GM21447 (cell line): ENCODE results near the gene C16orf78.
"Not testable (repeated sequence)": the region's sequence is repeated elsewhere in the genome, so short reads cannot be mapped to it uniquely, and the experiment has no call there.

ENCODE experiments used
- ATAC-seq: cut with Tn5 transposase; IDR thresholded peaks from one replicate; pipeline ENCODE4 v1.9.1; 2021; ENCODE audit not compliant: unreplicated experiment

The C16orf78 gene

GRCh38 chr16:49349446-49350168, 24.0 kb upstream of the C16orf78 start:
- ATAC-seq = no peak

- no peak for ATAC-seq
Observed at GRCh38 chr16:49350265-49351095, 23.1 kb upstream of the C16orf78 start.

DNA sequence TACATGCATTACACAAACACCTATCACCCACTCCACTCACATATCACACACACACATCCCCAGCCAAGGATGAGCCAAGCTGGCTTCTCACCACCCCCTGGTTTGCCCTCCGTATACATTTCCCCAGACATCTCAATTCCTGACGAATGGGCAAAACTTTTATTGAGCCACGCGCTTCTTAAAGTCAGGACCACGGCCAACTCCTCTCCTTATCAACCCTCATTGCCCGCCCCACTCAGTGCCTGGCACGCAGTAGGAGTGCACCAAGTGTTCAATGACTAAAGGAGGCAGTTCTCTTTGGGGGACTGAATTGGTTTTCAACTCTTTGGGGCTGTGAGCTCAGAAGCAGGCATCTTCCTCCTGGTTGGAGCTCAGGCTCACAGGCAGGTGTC, 22.5 kb upstream of the C16orf78 start:
- no peak for ATAC-seq

DNA sequence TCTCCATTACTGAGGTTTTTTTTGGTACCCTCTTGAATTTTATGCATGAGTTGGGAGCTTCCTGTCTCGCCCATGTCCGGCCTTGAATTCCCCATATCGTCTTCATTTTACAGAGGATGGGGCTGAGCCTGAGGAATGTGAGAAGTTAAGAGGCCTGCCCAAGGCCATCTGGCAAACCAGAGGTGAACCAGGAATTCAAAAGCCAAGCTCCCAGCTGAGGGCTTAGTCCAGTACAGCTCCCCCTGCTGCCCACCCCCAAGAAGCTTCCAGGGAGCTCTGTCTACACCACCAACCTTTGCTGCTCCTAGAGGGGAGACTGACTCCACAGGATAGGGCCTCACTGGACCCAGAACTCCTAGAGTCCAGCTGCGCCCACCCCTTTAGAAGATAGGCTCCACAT, 20.7 kb upstream of the C16orf78 start:
- ATAC-seq = no peak

- ATAC-seq = no peak
Observed at GRCh38 chr16:49353680-49354079, 19.9 kb upstream of the C16orf78 start.

DNA sequence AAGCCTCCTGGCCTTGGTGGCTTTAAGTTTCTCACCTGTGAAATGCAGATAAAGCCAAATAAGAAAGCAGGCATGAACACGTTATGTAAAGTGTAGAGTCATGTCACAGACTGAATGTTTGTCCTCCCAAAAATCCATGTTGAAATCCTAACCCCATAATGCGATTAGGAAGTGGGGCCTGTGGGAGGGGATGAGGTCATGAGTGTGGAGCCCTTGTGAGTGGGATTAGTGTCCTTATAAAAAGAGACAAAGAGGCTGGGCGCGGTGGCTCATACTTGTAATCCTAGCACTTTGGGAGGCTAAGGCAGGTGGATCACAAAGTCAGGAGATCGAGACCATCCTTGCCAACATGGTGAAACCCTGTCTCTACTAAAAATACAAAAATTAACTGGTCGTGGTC, 19.5 kb upstream of the C16orf78 start:
- no peak for ATAC-seq

GRCh38 chr16:49354991-49355390, 18.6 kb upstream of the C16orf78 start:
- no peak for ATAC-seq

GRCh38 chr16:49355933-49356665, 17.5 kb upstream of the C16orf78 start:
- ATAC-seq = no peak

- ATAC-seq = no peak
Observed at GRCh38 chr16:49356728-49357488, 16.7 kb upstream of the C16orf78 start.

DNA sequence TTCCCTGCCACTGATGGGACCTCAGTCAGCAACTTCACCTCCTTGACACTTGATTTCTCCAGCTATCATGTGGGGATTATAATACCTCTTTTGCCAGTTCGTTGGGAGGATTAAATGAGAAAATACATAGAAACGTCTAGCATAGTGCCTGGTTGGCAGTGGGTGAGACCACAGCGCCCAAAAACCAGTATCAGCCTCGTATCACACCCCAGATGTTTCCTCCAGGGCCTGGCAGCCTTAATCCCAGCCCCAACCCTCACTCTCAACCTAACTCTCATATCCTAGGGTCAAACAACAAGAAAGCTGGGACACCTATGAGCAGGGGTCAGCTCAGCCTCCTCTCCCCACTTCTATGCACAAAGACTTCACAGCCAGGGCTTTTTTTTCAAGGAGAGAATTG, 14.0 kb upstream of the C16orf78 start:
- no peak for ATAC-seq

- ATAC-seq = not testable (repeated sequence)
Observed at GRCh38 chr16:49361731-49362130, 11.9 kb upstream of the C16orf78 start.

DNA sequence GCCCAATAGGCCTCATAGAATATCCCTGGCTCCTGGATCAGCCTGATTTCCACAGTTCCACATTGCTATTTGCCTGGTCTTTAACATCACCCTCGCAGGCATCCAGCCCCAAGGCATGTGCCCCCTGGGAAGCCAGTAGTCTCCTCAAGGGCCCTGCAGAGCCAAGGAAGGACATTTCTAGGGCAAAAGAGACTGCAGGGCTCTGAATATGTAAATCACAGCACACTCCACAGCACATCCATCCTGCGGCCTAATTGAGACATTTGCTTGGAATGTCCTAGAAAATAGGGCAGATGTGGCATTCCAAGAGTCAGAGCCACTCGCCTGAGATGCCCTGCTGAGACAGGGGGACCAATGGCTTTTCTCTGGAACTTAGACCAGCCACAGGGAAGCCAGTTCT, 11.4 kb upstream of the C16orf78 start:
- no peak for ATAC-seq

DNA sequence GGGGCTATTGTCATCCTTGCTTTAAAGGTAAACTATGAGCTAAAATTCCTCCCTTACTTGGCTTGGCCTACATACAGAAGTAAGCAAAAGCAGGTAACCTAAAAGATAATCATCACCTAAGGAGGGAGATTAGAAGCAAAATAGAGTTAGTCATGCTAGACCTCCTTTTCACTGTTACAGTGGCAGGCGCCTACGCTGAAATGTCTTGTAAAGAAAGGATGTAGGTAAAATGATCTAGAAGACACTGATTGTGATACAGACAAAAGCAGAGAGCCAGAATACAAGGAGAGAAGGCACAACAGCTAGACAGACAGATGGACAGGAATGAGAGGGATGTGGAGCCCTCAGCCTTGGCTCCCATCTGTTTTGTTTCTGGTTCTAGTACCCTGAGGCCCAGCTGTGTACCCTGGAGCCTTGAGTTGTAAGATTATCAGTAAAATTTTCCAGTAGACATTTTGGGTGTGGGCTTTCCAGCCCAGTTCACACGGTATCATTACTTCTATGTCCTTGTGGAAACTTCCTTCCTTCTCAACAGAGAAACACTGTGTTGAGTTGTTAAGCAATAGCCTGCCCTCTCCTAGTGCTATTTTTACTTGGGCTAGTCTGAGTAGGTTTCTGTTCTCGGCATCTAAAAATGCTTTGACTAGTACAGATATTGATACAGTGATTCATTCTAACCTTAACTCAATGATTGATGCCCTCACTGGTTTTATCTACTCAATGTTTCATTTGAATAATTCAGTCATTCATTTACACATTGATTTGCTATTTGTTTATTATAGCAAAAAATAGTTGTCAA, 7.7 kb upstream of the C16orf78 start:
- ATAC-seq = peak; percentile 86

- peak; percentile 62 for ATAC-seq
Observed at GRCh38 chr16:49366669-49367068, 6.9 kb upstream of the C16orf78 start.

GRCh38 chr16:49369651-49370611, 3.7 kb upstream of the C16orf78 start:
- no peak for ATAC-seq

DNA sequence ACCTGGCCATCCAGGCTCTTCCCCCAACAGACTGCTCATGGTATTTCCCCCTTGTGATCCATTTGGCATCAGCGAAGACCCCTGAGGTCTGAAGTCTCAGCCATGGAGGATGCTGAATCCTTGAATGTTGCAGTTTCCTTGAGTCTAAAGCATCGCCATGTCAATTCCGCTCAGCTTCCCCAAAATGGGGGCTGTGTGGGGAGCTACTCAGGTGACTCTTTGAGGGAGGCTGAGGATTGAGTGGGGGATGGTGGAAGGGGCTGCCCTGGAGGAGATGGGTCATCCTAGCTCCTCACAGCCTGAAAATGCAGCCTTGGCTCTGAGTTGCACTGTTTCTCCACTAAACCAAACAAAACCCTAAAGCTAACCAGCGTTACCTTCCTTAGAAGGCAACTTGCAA, 2.6 kb downstream of the C16orf78 start:
- no peak for ATAC-seq

DNA sequence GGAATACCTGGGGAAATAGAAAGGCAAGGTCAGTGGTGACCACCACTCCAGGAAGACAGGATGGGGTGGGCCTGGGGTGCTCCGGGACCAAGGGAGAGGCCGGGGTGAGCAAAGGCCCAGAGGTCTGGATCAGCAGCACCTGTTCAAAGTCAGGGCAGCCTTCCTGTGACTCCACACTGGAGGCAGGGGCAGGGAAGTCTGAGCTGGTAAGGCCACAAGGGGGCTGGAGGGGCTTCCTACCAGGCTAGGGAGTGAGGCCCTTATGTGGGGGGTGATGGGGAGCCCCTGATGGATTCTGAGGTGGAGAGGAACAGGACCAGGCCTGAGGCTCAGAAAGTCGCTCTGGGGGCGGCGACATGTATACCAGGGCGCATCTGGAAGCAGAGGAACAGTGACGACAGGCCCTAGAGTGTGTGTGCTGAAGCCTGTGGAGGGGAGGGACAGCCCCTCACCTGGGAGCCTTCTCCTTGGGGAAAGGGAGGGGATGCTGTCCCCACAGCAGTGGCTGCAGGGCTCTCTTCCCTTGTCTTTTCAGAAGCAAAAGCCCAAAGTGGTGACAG, 3.7 kb downstream of the C16orf78 start:
- ATAC-seq = no peak

GRCh38 chr16:49378238-49378637, 4.6 kb downstream of the C16orf78 start:
- ATAC-seq = no peak

DNA sequence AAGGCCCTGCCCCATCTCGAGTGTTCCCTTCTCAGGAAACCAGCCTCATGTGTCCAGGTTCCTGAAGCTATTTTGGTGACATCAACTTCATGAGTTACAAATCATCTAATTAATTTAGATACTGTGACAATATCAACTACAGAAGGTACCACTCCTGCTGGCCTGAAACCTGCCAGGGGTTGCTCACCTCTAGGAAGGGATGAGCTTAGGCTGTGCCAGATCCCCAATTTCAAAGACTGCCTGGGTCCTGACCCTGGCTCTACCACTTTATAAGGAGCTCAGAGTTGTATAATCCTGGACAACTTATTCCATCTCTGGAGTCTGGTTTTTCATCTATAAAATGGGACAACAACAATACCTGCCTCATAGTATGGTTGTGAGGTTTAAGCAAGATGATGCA, 5.2 kb downstream of the C16orf78 start:
- no peak for ATAC-seq
